GM21526 (cell line): ENCODE measurements around the gene FGF1.

Source experiments
- ATAC-seq: cut with Tn5 transposase; IDR thresholded peaks from one replicate; pipeline ENCODE4 v1.9.1; 2021; ENCODE audit warnings: moderate library complexity; ENCODE audit not compliant: unreplicated experiment, low FRiP score

FGF1 gene

DNA sequence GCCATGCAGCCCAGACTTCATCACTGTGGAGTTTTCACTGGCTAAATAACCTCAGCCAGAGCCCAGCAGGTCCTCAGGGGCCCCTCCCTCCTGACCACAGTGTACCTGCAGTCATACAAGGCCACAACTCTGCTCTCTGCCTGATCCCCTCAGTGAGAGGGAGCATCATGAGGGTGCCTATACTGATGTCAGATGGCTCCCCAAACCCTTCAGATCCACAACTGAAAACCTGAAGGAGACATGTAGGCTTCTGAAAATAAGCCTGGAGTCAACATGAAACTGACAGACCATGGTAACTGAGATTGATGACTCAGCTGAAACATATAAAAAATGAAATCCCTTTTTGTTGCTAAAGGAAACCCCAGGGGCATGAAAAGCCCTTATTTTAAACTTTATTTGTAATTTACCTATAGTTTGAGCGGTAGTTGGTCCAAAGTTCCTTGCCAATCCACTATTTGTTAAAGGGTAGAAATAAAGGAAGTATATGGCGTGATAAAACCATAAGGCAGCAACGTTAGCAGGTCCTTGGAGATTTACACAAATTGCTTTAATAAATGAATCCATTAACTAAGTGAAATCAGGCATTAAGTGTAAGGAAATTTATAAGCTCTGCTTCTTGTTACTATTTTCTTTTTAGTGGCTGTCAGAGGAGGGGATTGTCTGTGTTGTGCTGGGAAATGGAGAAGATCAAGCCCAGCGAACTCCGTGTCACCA is 68.3 kb downstream of the FGF1 start:
- no peak for ATAC-seq

DNA sequence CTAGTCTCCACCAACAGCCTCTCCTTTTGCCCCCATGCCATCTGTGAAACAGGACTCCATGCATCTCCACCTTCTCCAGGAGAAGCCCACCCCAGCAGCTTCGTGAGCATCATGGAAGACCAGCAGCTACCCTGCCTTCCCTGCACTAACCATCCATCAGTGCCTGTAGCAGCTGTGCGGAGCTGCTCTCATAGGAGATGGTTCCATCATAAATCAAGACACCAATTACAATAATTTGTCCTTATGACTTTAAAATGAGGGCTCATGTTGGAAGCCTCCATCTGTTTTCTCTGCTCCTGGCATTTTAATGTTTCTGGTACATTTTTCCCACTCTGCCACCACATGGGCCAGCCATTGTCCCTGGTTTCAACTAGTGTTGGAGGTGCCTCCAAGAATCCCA is 69.9 kb downstream of the FGF1 start:
- ATAC-seq, result no peak

DNA sequence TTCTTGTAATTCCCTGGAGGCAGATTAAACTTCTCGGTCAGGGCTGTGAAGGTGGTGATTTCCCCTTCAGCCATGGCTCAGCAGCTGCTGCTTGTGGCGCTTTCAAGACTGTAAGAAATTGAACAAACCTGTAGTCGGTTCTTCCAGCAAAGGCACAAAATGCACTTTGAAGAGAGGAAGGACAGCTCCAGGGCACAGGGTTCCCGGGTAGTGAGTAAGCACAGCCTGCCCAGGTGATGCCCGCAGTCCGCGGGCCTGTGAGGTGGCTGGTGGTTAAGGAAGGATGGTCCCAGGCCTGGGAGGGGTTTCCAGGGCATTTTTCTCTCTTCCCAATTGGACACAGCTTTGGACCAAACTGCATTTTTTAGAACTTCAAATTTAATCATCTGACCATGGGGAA is 71.8 kb downstream of the FGF1 start:
- ATAC-seq, result no peak

DNA sequence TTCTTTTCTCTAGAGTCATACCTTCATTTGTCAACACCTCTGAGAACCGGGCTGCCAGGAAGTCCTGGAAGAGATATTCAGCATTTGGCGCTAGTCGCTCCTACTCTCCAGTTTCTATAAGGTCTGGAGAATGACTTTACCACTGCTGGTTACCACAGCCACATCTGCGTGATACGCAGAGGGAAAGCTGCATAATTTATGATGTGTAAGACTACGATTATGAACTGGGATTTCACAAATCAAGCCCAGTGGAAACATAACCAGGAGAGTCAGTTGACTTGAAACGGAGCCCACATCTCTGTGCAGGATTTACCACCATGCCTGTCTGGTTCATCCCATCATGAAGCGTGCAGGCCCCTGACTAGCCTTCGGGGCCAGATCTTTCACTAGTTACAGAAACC is 72.6 kb downstream of the FGF1 start:
- no peak for ATAC-seq

DNA sequence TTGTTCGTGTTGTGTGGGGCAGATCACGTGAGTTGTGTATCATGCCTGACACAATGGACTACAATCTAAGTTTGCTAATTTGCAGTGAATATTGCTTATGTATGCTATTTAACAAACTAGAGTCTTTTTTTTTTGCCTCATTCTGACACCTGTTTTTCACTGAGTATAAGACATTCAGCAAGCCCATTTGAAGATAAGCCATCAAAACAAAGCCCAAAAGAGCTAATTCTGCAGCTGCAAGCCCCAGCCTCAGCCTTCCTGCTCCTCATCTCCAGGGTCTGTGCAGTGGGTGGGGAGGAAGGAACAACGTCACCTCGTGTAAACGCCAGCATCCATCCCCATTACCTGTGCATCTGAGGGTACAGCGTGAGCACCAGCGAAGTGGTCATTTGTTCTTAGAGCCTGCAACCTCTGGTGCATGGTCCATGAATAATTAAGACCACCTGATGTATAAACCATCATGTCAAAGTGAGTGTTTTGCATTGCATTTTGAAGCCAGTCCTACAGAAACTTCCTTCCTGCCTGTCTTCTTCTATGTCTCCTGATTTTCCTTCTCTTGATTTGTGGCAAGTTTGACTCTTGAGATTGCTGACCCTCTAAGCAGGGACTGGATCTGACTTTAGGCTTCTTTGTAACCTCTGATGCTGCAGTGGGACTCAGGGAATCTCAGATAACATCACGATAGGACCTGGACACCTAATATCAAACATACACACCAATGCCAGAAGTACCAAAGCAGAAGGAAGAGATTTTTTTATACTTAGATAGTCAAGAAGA is 73.2 kb downstream of the FGF1 start:
- no peak for ATAC-seq

DNA sequence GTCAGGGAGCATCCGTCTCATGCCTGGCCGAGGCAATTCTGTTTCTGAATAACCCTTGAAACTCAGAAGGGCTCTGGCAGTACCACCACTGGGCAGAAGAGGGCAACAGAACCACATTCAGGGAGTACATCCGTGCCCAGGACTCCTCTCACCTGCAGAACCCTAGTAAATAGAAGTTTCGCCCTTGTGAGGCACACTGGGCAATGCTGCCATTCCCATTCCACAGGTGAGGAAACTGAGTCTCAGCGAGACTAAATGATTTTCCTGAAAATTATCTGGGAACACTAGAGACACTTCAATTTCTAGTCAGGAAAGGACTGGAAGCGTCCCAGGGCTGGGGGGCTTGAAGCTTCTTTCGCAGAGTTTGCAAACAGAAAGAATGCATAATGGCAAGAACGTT is 74.7 kb downstream of the FGF1 start:
- ATAC-seq, result peak; percentile 96

DNA sequence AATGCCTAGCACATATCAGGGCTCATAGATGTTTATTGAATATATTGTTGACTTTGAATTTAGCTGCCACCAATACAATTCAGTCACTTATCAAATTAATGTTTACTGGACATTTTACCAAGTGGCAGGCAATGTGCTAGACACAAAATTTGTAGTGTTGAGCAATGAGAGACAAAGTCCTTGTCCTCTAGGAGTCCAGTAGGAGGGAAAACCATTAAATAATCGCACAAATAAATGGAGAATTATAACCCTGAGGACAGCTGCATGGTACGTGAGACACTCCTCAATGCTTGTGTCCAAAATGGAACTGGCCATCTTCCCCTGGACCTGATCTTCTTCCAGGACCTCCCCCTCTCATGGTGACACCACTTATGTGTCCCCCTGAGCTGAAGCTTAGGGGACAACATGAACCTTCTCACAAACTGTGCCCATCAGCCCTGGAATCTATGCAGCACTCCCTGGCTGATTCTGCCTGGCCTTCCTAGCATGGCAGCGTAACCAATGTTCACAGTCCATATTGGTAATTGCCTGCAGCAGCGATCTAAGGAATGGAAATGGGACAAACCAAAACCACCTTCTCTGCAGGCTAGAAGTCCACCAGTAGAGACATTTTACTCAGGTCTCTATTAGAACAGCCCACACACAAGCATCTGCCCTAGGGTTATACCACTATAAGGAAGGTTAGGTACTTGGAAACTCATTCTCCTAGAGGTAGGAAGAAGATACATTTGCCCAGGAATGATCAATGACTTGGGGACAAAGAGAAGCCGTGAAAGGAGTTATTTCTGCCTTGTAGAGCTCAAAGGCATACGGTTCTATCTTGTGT is 75.5 kb downstream of the FGF1 start:
- no peak for ATAC-seq

DNA sequence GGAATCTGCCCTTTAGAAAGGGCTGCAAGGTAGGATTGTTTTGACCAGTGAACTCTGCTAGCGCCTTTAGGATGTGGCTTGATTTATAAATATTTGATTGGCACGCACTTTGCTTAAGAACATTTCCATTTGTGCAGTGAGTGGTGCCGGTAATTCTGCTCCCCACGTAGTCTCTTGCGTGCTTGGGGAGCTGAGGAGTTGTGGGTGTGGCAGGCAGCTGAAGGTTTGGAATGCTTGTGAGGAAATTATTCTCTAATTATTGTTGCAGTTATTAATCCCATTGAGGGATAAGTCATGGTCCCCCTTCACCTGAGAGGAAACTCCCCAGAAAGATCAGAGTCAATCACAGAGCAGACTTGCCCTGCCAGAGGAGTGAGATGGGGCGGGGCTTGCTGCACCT is 76.7 kb downstream of the FGF1 start:
- ATAC-seq, result no peak

DNA sequence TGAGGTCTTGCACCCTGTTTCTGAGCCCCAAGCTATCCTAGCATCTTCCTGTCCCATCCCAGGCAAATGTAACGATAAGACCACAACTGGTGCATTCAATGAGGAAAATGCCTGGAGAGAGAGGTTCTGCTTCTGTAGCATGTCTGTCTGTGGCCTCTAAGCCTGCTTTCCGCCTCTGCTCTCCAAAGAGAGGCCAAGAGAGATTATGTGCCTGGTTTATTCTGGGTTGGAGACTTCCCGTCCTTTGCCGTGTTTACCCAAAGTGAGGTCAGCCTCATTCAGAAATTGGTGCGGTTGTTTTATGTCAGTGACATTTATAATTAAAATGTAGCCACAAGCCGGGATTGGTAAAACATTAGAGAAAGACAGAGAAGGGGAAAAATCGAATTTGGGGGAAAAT is 77.8 kb downstream of the FGF1 start:
- ATAC-seq, result no peak

DNA sequence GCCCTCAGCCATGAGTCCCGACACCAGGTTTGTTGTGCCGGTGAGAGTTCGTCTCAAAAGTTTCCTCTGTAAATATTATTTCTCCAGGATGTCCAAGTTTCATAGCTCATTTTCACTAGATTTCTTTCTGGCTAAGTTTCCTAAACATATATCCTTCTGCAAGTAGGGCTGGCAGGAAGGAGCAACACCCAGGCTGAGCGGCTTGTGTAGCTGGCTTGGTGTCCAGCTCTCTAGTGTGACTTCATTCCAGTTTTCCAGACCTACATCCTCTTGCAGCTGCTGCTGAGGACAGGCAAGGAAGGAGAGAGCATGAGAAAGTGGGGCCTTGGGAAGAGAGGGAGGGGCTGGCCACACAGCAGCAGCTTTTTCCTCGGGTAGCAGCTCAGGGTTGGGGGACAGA is 80.3 kb downstream of the FGF1 start:
- no peak for ATAC-seq

DNA sequence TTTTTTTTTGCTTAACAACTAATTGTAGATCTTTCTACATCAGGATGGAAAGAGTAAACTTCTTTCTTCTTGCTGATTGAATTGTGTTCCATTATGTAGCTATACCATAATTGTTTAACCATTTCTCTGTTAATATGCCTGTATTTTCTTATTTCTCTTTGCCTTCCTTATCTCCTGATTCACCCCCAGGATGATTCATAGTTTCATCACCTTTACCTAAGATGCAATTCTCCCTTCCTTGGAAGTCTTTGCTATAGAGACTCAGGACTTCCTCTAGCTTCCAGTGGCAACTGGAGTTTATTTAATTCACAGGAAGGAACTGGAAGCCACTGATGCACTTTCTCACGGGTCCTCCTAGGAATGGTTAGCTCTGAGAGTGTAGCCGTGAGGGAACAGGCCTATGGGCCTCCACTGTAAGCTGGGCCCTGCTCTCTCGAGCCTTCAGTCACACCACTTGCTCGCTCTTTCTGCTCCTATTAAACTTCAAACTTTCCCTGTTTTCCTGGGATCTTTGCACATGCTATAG is 83.1 kb downstream of the FGF1 start:
- no peak for ATAC-seq

DNA sequence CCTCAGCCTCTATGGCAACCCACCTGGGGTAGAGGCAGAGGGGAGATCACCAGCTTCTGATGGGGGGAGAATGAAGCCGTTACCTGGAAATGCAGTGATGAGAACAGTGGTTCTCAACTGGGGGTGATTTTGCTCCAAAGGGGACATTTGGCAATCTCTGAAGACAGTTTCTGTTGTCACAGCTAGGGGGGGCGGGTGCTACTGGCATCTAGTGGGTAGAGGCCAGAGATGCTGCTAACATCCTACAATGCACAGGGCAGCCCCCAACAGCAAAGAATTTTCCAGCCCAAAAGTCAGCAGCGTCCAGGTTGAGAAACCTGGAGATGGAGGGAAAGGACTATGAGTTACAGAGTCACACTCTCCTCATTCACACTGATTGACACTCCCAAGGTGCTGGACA is 84.5 kb downstream of the FGF1 start:
- ATAC-seq, result no peak

DNA sequence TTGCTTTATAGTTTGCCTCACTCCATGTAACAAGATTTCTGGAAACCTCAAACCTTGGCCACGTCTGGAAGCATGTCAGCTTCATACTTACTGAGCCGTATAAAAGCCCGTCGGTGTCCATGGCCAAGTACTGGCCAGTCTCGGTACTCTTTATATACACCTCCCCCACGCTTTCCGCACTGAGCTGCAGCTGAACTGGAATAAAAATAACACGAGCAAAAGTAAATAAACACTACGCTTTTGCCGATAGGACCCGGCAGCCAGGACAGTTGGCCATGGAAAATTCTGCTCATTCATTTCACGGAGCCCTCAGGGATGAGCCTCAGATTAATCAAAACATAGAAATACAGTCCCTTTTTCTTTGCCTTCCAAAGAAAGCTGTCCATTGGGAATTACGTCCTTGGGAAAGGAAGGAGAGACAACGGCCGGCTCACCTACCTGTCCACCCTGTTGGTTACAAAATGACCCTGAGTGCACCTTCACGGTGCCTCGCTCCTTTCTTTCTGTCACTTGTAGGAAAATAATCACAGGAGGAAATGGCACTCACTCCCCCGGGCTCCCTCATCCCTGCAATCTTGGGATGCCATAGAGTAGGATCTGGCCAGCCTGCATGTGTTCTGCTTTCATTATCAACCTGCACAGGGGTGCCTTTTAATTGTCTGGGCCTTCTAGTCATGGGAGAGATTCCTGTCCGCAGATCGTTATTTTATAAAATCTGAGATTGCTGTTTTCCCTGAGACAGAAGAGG is 85.1 kb downstream of the FGF1 start:
- no peak for ATAC-seq

DNA sequence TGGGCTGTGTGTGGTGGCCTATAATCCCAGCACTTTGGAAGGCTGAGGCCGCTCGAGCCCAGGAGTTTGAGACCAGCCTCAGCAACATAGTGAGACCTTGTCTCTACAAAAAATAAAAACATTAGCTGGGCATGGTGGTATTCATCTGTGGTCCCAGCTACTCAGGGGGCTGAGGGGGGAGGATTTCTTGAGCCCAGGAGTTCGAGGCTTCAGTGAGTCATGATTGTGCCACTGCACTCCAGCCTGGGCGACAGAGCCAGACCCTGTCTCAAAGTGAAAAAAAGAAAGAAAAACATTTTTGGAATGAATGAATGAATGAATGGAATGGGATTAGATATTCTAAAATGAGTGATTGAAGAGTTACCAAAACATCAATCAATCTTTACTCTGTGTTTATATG is 85.8 kb downstream of the FGF1 start:
- no peak for ATAC-seq

DNA sequence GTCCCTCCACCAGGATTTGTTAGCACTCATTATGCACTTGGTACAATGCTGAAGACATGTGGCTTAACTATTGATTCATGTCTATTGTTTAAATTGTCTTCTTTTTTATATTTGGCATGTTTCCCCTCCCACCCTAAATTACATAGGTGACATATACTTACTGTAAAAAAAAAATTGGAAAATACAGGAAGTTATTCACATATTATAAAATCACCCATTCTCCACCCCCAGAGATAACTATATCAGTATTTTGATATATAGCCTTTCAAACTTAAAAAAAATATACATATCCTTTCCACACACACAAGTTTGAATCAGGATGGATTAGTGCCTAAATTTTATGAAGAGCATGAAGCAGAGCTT is 87.6 kb downstream of the FGF1 start:
- no peak for ATAC-seq

DNA sequence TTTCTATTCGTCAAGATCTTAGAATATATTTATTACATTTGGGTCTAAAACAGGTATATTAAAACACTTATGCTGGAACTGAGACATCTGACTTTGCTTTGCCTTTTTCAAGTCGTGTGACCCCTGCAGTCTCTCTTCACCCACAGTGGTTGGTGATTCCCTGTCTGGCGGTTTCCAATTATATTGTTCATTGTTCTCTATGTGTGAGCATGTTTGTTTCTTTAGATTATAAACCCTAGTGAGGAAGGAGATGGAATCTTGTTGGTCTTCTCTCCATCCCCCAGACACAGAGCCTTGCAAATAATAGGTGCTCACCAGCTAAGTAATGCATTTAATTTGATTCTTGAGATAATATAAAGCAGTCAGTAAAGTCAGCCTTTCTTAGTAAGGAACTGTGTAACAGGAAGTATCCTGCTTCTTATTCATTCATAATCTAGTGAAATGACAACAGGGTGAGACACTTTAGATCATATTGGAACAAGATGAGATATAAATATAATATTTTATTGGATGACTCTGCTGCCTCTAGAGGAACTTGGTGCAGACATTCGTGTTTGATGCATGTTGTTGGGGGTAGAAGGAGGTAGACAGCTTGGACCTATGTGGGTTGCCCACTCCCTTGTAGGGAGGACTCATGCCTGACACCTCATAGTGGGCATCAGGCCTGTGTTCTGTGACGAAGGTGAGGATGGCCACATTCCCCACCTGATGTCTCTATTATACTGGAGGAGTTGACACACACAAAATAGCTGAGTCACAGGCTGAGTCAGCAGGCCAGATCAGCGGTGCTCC is 88.1 kb downstream of the FGF1 start:
- no peak for ATAC-seq

DNA sequence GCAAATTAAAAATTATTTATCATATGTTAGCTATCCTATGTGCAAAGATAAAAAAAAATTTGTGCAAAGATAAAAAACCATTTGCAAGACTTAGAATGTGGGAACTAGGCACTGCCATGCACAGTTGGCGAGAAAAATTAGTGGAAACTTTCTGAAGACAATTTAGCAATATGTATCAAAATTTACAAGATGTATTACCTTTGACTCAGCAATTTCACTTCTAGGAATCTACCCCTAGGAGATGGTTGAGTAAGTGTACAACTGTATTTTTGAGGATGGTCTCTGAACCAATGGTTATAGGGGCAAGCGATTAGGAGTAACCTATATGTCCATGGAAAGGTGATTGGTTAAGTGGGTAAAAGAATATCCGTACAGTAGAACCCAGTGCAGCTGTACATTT is 88.9 kb downstream of the FGF1 start:
- no peak for ATAC-seq

DNA sequence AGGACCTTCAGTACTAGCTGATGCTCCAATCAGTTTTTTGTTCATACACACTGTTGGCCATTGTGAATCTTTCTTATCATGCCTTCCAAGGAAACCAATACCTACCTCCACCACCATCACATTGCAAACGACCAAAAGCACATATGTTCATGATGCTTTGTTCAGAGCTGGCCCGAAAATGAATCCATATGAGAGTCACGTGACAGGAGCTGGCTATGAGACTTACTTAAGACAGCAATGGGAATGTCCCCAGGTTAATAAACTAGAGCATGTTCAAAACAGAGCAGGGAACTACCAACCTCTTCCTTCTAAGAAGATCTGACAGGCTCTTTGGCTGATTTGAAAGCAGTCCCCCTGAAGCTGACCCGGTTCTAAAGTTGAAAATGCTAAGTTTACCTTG is 93.5 kb downstream of the FGF1 start:
- ATAC-seq, result no peak

DNA sequence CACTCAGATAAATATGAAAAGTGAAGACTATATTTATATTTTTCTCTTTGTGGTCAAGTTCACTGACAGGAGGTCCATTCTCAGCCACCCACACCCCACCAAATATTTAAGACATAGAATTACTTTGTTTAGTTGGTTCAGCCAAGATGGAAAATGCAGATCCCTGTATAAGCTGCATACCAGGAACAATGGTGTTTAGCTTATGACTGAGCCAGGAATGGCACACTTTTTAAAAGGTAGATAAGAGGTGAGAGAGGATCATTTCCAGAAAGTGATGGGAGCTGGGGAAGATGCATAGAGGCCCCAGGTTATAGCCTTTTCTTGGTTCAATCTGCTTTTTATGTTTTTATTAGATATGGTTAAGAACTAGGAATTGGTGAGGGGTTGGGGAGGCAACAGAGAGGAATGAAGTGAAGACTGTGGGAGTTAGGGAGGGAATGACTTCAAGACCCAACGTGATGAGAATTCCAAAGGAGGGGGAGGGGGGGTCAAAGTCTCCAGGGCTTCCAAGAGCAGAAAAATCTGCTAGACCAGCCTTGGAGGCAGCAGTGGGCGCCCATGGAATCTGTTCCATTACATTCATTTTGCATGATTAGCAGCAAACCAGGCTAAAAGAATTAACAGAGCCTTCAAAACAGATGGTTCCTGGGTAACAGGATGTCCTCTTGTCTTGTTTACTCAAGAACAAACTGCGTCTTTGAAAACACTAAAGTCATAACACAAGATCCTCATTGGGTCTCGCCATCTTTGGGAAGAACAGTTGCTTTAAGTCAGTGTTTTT is 95.2 kb downstream of the FGF1 start:
- no peak for ATAC-seq
